WTC11 (cell line): ENCODE data around the gene CNOT3.
A peak's percentile ranks its signal among the peaks of the same experiment; 100 is the strongest.

Experiments
- ARID4B ChIP-seq: sonication (generic); formaldehyde crosslinking; IDR thresholded peaks from 2 replicates; pipeline ENCODE4 v1.8.0; 2023; ENCODE audit warnings: missing genetic modification reagents, mild to moderate bottlenecking, borderline replicate concordance
- CBFB ChIP-seq: sonication (generic); formaldehyde crosslinking; IDR thresholded peaks from 2 replicates; pipeline ENCODE4 v1.8.1; 2022; ENCODE audit warnings: mild to moderate bottlenecking, low read depth, missing genetic modification reagents
- CREM ChIP-seq: sonication (generic); formaldehyde crosslinking; IDR thresholded peaks from 2 replicates; pipeline ENCODE4 v1.8.1; 2022; ENCODE audit warnings: mild to moderate bottlenecking, missing genetic modification reagents, moderate library complexity
- ESRRA ChIP-seq: sonication (generic); formaldehyde crosslinking; IDR thresholded peaks from 2 replicates; pipeline ENCODE4 v1.8.1; 2022; ENCODE audit warnings: mild to moderate bottlenecking, missing genetic modification reagents, borderline replicate concordance
- FOXP4 ChIP-seq: sonication (generic); formaldehyde crosslinking; IDR thresholded peaks from 2 replicates; pipeline ENCODE4 v1.8.0; 2022; ENCODE audit warnings: mild to moderate bottlenecking, missing genetic modification reagents
- GRHL2 ChIP-seq: fragments of 250-450 bp; sonication (Bioruptor Pico); IDR thresholded peaks from 2 replicates; pipeline ENCODE4 v1.8.0; 2022; ENCODE audit warnings: mild to moderate bottlenecking, moderate library complexity; ENCODE audit not compliant: insufficient replicate concordance, severe bottlenecking
- GTF2I ChIP-seq: fragments of 250-450 bp; sonication (Bioruptor Pico); conservative IDR thresholded peaks from 2 replicates; pipeline ENCODE4 v1.4.0; 2021; ENCODE audit warnings: mild to moderate bottlenecking
- MLX ChIP-seq: sonication (generic); formaldehyde crosslinking; IDR thresholded peaks from 2 replicates; pipeline ENCODE4 v1.8.1; 2023; ENCODE audit warnings: mild to moderate bottlenecking, missing genetic modification reagents, moderate library complexity
- NR2C2 ChIP-seq: sonication (generic); formaldehyde crosslinking; IDR thresholded peaks from 2 replicates; pipeline ENCODE4 v1.8.0; 2022; ENCODE audit warnings: mild to moderate bottlenecking, missing genetic modification reagents
- OVOL2 ChIP-seq: fragments of 250-450 bp; sonication (Bioruptor Pico); IDR thresholded peaks from 2 replicates; pipeline ENCODE4 v1.9.0; 2021; ENCODE audit warnings: mild to moderate bottlenecking, borderline replicate concordance
- TP53 ChIP-seq: sonication (generic); formaldehyde crosslinking; IDR thresholded peaks from 2 replicates; pipeline ENCODE4 v1.8.1; 2023; ENCODE audit warnings: mild to moderate bottlenecking, missing genetic modification reagents
- TF ChIP-seq, protein P1 (sequence below): fragments of 200-600 bp; IDR thresholded peaks from 2 replicates; pipeline ENCODE4 v1.8.0; 2022; ENCODE audit warnings: antibody characterized with exemption
- TF ChIP-seq, protein P2 (sequence below): fragments of 250-450 bp; sonication (Bioruptor Pico); IDR thresholded peaks from 2 replicates; pipeline ENCODE4 v2.1.2; 2022; ENCODE audit warnings: mild to moderate bottlenecking, moderate library complexity

GRCh38 chr19:54102421-54103169 is 35.0 kb upstream of the CNOT3 start, which contains the start of gene NDUFA3:
- TF ChIP-seq NR2C2 (no peak), TP53 (0 out of 2 replicates have a peak, but pooled peaks have one; percentile 55), CBFB (CRISPR knock-in tag) (peak; percentile 96), ESRRA (CRISPR knock-in tag) (0 out of 2 replicates have a peak, but pooled peaks have one; percentile 76), FOXP4 (peak; percentile 70; the same call in 1 of the 2 replicates), MLX (CRISPR knock-in tag) (no peak), GRHL2 (CRISPR knock-in tag) (no peak), CREM (CRISPR knock-in tag) (0 out of 2 replicates have a peak, but pooled peaks have one; percentile 52), GTF2I (CRISPR knock-in tag) (peak; percentile 100), ARID4B (CRISPR knock-in tag) (no peak), OVOL2 (CRISPR knock-in tag) (no peak)
- TF ChIP-seq, protein P1, sequence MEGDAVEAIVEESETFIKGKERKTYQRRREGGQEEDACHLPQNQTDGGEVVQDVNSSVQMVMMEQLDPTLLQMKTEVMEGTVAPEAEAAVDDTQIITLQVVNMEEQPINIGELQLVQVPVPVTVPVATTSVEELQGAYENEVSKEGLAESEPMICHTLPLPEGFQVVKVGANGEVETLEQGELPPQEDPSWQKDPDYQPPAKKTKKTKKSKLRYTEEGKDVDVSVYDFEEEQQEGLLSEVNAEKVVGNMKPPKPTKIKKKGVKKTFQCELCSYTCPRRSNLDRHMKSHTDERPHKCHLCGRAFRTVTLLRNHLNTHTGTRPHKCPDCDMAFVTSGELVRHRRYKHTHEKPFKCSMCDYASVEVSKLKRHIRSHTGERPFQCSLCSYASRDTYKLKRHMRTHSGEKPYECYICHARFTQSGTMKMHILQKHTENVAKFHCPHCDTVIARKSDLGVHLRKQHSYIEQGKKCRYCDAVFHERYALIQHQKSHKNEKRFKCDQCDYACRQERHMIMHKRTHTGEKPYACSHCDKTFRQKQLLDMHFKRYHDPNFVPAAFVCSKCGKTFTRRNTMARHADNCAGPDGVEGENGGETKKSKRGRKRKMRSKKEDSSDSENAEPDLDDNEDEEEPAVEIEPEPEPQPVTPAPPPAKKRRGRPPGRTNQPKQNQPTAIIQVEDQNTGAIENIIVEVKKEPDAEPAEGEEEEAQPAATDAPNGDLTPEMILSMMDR: no peak
- TF ChIP-seq, protein P2, sequence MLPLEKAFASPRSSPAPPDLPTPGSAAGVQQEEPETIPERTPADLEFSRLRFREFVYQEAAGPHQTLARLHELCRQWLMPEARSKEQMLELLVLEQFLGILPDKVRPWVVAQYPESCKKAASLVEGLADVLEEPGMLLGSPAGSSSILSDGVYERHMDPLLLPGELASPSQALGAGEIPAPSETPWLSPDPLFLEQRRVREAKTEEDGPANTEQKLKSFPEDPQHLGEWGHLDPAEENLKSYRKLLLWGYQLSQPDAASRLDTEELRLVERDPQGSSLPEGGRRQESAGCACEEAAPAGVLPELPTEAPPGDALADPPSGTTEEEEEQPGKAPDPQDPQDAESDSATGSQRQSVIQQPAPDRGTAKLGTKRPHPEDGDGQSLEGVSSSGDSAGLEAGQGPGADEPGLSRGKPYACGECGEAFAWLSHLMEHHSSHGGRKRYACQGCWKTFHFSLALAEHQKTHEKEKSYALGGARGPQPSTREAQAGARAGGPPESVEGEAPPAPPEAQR (CRISPR knock-in tag): no peak
